ENCODE measurements around the gene CA5A.
"Not testable (repeated sequence)": the region's sequence is repeated elsewhere in the genome, so short reads cannot be mapped to it uniquely, and the experiment has no call there.

DNA sequence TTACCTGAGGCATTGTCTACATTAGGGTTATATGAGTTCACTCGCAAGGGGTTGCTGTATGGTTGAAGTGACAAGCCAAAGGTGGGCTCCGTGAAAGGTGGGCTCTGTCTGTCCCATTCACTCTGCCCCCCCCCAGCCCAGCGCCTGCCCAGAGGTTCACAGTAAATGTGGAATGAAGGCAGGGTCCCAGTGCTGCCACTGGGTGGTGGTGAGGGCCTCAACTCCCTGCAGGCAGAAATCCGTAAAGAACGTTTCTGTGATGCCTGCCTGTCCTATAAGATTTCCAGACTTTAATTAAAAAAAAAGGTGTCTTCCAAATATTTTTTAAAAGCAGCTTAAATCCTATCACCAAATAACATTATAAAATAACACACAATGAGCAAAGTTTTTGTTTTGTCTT, 31.4 kb downstream of the CA5A start:
- TF ChIP-seq POLR2AphosphoS5 (IDR thresholded peaks at IDR 0.05; ENCODE audit: low read depth, low read length); POLR2A (IDR thresholded peaks at IDR 0.05; ENCODE audit: low read depth, low read length); TAF1 (IDR thresholded peaks at IDR 0.05; ENCODE audit: borderline replicate concordance, low read depth, low read length): not testable (repeated sequence)
